Coronary artery (tissue), 2 donors: ENCODE data around the gene SPTA1.

Experiments
- DNase-seq: peaks from one replicate; pipeline ENCODE4 v3.0.0-alpha.2; 2017; ENCODE audit warnings: low spot score
- H3K27ac ChIP-seq, 2 donors: fragments of 200-600 bp; sonication (generic); one replicate each; pipeline ENCODE4 v1.5.1; 2016 to 2019
- H3K4me3 ChIP-seq: fragments of 200-600 bp; sonication (generic); 2 replicates; pipeline ENCODE4 v1.5.1; 2016; ENCODE audit warnings: mild to moderate bottlenecking, moderate library complexity
- TF ChIP-seq, protein P1 (sequence below): fragments of 200-600 bp; sonication (generic); IDR thresholded peaks from one replicate; pipeline ENCODE4 v1.5.1; 2019; ENCODE audit warnings: antibody characterized with exemption

The SPTA1 gene

DNA sequence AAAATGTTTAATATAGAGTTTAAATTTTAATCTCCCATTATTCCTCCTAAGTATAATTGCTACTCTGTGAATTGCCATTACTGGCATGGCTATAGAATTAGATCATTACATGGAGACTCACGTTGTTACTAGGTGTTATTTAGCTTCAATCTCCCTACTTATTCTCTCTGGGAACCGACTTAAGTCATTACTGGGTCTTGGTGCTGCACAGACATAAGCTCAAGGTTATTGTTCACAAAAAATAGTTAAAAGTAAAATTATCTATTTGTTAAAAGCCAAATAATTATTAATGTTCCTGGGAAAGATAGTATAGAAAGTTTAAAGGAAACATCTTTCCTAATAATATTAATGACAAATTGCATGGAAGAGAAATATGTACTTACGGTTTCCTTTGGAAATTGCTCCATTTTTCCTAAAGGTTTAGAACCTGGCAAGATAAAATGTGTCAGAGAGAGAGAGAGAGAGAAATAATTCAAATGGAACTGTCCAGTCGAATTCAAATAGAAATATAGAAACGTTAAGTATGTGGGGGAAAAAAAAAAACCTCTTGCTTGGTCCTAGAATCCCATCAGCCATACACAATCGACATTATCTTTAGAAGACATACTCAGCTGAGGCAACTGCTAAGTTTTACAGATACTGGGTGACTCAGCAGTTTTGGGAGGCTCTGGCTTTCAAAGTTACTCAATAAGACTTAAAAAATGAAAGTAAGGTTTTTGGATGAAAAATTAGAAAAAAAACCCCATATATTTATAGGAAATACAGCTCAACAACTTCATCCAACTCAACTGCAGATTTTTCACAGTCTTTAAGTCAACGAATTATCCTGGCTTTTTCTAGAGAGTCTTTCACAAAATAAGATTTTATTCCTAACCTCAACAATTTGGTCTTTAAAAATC lies at the start of gene SPTA1:
Gene SPTA1 (minus strand): TSS at position 605 of the 899 bp plus-strand sequence. CDS start 198 bp downstream, at position 407.
- Histone ChIP-seq H3K4me3 (no peak within 1 kb of the TSS), H3K27ac (no peak within 1 kb of the TSS)
- TF ChIP-seq, protein P1, sequence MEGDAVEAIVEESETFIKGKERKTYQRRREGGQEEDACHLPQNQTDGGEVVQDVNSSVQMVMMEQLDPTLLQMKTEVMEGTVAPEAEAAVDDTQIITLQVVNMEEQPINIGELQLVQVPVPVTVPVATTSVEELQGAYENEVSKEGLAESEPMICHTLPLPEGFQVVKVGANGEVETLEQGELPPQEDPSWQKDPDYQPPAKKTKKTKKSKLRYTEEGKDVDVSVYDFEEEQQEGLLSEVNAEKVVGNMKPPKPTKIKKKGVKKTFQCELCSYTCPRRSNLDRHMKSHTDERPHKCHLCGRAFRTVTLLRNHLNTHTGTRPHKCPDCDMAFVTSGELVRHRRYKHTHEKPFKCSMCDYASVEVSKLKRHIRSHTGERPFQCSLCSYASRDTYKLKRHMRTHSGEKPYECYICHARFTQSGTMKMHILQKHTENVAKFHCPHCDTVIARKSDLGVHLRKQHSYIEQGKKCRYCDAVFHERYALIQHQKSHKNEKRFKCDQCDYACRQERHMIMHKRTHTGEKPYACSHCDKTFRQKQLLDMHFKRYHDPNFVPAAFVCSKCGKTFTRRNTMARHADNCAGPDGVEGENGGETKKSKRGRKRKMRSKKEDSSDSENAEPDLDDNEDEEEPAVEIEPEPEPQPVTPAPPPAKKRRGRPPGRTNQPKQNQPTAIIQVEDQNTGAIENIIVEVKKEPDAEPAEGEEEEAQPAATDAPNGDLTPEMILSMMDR, result no peak
- DNase-seq, result no peak

DNA sequence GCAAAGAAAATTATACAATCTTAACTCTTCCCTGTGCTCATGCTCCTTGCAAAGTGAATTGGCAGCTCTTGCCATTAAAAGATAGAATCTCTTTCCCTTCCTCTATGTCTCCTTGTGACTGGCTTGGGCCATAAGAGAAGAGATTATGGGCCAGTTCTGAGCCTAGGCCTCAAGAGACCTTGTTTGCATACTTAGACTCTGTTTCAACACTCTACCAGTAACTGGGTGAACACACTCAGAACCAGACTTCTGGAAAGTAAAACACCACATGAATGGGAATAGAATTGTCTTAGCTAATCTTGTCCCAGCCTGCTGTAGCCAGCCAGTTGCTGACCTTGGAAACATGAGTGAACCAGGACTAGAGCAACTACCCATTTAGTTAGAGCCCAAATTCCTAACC lies 49.3 kb upstream of the SPTA1 start:
- no peak overlapping the region for H3K27ac ChIP-seq
- DNase-seq, result no peak
- TF ChIP-seq, protein P1, result no peak
- H3K4me3 ChIP-seq, result no peak overlapping the region

DNA sequence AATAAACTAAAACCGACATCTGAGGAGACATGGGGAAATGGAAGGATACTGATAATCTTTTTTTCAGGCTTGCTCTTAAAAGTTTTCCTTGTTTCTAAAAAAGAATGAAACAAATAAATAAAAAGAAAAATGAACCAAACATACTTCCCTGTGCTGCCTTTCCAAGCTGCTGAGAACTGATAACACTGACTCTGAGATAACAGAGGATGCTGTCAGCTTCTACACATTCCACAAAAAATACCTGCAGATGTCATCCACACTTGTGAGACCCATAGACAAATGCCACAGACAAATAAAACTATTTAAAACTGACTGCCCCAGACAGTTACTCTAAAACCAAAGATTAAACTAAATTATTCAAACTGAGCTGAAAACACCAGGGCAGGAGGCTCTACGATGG lies 46.0 kb upstream of the SPTA1 start:
- H3K27ac ChIP-seq, result no peak overlapping the region
- TF ChIP-seq, protein P1, result no peak
- H3K4me3 ChIP-seq, result no peak overlapping the region
- no peak for DNase-seq

DNA sequence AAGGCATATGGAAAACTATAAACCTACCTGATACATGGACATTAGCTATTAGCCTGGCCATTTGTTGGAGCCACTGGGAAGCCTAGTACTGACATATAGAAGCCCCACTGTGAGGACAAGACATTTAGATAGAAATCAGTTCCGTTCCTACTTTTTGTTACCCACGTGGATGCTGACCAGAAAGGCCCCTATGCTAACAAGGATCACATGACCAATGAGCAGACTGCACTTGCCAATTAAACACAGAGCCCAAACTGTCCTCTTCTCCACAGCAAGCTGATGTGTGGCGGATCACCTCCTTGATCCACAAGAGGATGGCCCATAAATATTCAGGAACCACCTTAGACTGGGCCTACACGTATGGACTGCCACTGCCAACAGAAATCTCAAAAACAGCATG lies 45.2 kb upstream of the SPTA1 start:
- TF ChIP-seq, protein P1, result no peak
- no peak overlapping the region for H3K4me3 ChIP-seq

DNA sequence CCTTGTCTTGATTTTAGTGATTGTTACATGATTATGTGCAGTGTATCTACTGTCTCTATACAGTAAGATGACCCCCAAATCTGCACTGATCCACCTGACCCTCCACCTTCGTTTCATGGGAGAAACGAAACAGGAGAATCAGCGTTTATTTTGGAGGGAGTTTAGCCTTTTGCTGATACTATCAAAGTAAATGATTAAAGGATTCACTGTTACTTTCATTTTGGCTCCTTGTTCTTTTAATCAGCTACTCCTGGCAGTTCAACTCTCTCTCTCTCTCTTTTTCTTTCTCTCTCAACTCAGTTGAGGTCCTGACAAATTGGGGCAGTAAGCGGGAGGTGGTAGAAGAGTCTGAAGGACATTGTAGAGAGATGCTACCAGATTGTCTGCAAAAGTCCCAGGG lies 43.9 kb upstream of the SPTA1 start:
- no peak for DNase-seq
- H3K4me3 ChIP-seq, result no peak overlapping the region
- TF ChIP-seq, protein P1, result no peak
- H3K27ac ChIP-seq, result no peak overlapping the region

More for the DNA sequence above, 45.2 kb upstream of the SPTA1 start:
- no peak for DNase-seq
- H3K27ac ChIP-seq, result no peak overlapping the region

DNA sequence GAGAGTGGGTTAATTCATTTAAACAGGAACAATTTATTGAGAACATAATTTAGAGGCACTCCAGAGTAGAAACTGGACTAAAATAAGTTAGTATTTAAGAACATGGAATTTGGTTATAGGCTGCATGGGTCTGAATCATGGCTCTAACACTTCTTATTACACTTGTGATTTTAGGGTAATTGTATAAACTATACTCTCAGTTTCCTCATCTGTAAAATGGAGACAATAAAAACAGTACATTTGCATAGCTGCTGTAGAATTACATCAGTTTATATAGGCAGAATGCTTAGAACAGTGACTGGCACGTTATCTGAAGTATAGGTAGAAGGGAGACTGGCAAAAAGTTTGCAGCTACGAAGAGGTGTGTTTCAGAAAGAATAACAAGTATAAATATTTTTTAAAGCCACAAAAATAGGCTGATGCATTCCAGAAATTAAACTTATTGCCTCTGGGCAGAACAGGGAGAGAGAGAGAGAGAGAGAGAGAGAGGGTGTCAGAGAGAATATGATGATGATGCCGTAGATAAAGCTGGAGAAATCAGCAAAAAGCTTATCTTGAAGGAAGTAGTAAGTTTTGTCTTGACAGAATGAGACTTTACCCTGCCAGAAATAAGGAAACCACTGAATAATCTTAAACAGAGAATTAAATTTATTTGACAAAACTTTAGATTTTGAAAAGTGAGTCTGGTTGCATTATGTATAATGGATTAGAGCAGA lies 42.2 kb upstream of the SPTA1 start:
- H3K4me3 ChIP-seq, result no peak overlapping the region
- H3K27ac ChIP-seq, result no peak overlapping the region
- no peak for DNase-seq
- TF ChIP-seq, protein P1, result no peak
